DOHH2 (cell line): ENCODE measurements around the gene TMED5.

Source experiments
- H3F3A ChIP-seq: fragments of 200-600 bp; sonication (generic), shearing (Covaris generic); 2 replicates; pipeline ENCODE4 v1.6.0; 2016; ENCODE audit warnings: antibody characterized with exemption, mild to moderate bottlenecking; ENCODE audit not compliant: control insufficient read depth, insufficient read depth
- H3K27ac ChIP-seq: fragments of 200-600 bp; sonication (generic); 2 replicates; pipeline ENCODE4 v1.5.1; 2014; ENCODE audit warnings: low read depth, mild to moderate bottlenecking, low read length, moderate library complexity
- H3K27me3 ChIP-seq: fragments of 200-600 bp; sonication (generic); 2 replicates; pipeline ENCODE4 v1.6.1; 2014; ENCODE audit warnings: mild to moderate bottlenecking, low read length, mixed read lengths; ENCODE audit not compliant: control insufficient read depth
- H3K36me3 ChIP-seq: fragments of 200-600 bp; sonication (generic); 2 replicates; pipeline ENCODE4 v1.6.1; 2014; ENCODE audit warnings: mild to moderate bottlenecking, low read length, moderate library complexity, mixed read lengths; ENCODE audit not compliant: control insufficient read depth
- H3K4me1 ChIP-seq: fragments of 200-600 bp; sonication (generic); 2 replicates; pipeline ENCODE4 v1.6.1; 2014; ENCODE audit warnings: mild to moderate bottlenecking, low read length, mixed read lengths; ENCODE audit not compliant: control insufficient read depth
- H3K4me2 ChIP-seq: fragments of 200-600 bp; sonication (generic); 2 replicates; pipeline ENCODE4 v1.6.0; 2014; ENCODE audit warnings: mild to moderate bottlenecking, low read length, moderate library complexity
- H3K4me3 ChIP-seq: fragments of 200-600 bp; sonication (generic); 2 replicates; pipeline ENCODE4 v1.5.1; 2014; ENCODE audit warnings: mild to moderate bottlenecking, low read length, mixed read lengths
- H3K79me2 ChIP-seq: fragments of 200-600 bp; sonication (generic); 2 replicates; pipeline ENCODE4 v1.6.1; 2014; ENCODE audit warnings: mild to moderate bottlenecking, low read length, mixed read lengths; ENCODE audit not compliant: control insufficient read depth
- H3K9me2 ChIP-seq: fragments of 200-600 bp; sonication (generic); replicated peaks from 2 replicates; pipeline ENCODE4 v1.6.1; 2014; ENCODE audit warnings: mild to moderate bottlenecking, low read length, mixed read lengths; ENCODE audit not compliant: control insufficient read depth
- H3K9me3 ChIP-seq: fragments of 200-600 bp; sonication (generic); 2 replicates; pipeline ENCODE4 v1.6.1; 2014; ENCODE audit warnings: antibody characterized with exemption, low read length, mixed read lengths; ENCODE audit not compliant: control insufficient read depth, insufficient read depth
- H4K20me1 ChIP-seq: fragments of 200-600 bp; sonication (generic); 2 replicates; pipeline ENCODE4 v1.6.0; 2014; ENCODE audit warnings: low read depth, mild to moderate bottlenecking, antibody characterized with exemption, low read length, moderate library complexity; ENCODE audit not compliant: control insufficient read depth, insufficient read depth
- CTCF ChIP-seq: fragments of 200-600 bp; sonication (generic); IDR thresholded peaks from one replicate; pipeline ENCODE4 v1.5.1; 2014; ENCODE audit warnings: antibody characterized with exemption, mild to moderate bottlenecking, low read depth, low read length; ENCODE audit not compliant: poor library complexity, severe bottlenecking
- EZH2phosphoT487 ChIP-seq: fragments of 200-600 bp; sonication (generic); IDR thresholded peaks from 2 replicates; pipeline ENCODE4 v1.6.1; 2017; ENCODE audit warnings: borderline replicate concordance, mild to moderate bottlenecking, antibody characterized with exemption, low read length, moderate library complexity, mixed read lengths

The TMED5 gene

GRCh38 chr1:93136445-93136844 lies 43.8 kb downstream of the TMED5 start:
- Histone ChIP-seq H3F3A (no peaks in the 10 kb centered on the region), H3K9me2 (no peaks in the 10 kb centered on the region), H3K27ac (no peak overlapping the region), H3K4me2 (no peak overlapping the region), H3K4me3 (no peak overlapping the region), H3K27me3 (no peaks in the 10 kb centered on the region), H4K20me1 (no peaks in the 10 kb centered on the region), H3K79me2 (no peaks in the 10 kb centered on the region), H3K9me3 (no peaks in the 10 kb centered on the region), H3K4me1 (no peaks in the 10 kb centered on the region), H3K36me3 (peaks cover 91% of the 10 kb centered on the region)
- no peak for TF ChIP-seq CTCF
- TF ChIP-seq EZH2phosphoT487 = no peak

GRCh38 chr1:93132638-93133037 lies 47.6 kb downstream of the TMED5 start:
- Histone ChIP-seq H3K27ac (no peak overlapping the region), H3K9me2 (no peaks in the 10 kb centered on the region), H3F3A (no peaks in the 10 kb centered on the region), H3K4me2 (no peak overlapping the region), H3K4me1 (no peaks in the 10 kb centered on the region), H3K9me3 (no peaks in the 10 kb centered on the region), H3K36me3 (peaks cover 92% of the 10 kb centered on the region), H3K4me3 (no peak overlapping the region), H3K27me3 (no peaks in the 10 kb centered on the region), H3K79me2 (no peaks in the 10 kb centered on the region), H4K20me1 (no peaks in the 10 kb centered on the region)
- TF ChIP-seq CTCF (no peak), EZH2phosphoT487 (no peak)

- Histone ChIP-seq H3K9me3 (no peaks in the 10 kb centered on the region), H3F3A (peaks cover 4% of the 10 kb centered on the region), H3K79me2 (peaks cover 2% of the 10 kb centered on the region; the same call in 1 of the 2 replicates), H3K27ac (no peak overlapping the region), H4K20me1 (no peaks in the 10 kb centered on the region), H3K9me2 (no peaks in the 10 kb centered on the region), H3K4me3 (no peak overlapping the region), H3K4me2 (no peak overlapping the region), H3K27me3 (no peaks in the 10 kb centered on the region), H3K4me1 (no peaks in the 10 kb centered on the region), H3K36me3 (peaks cover 91% of the 10 kb centered on the region)
- TF ChIP-seq CTCF = no peak
- no peak for TF ChIP-seq EZH2phosphoT487
Measured at GRCh38 chr1:93129507-93130099, 50.6 kb downstream of the TMED5 start.
